Mucosa of stomach (tissue), 1 donor: ENCODE measurements around the gene CAMLG.
"Not testable (repeated sequence)": the region's sequence is repeated elsewhere in the genome, so short reads cannot be mapped to it uniquely, and the experiment has no call there.

Source experiments
- H3K27me3 ChIP-seq: one replicate; pipeline ENCODE4 v1.7.0; 2013; ENCODE audit warnings: mild to moderate bottlenecking, low read length; ENCODE audit not compliant: control insufficient read depth, insufficient read depth
- H3K36me3 ChIP-seq: one replicate; pipeline ENCODE4 v1.7.0; 2013; ENCODE audit warnings: low read length; ENCODE audit not compliant: control insufficient read depth, insufficient read depth
- H3K4me1 ChIP-seq: one replicate; pipeline ENCODE4 v1.7.0; 2013; ENCODE audit warnings: mild to moderate bottlenecking, low read length; ENCODE audit not compliant: control insufficient read depth, insufficient read depth
- H3K4me3 ChIP-seq: one replicate; pipeline ENCODE4 v1.7.0; 2013; ENCODE audit warnings: low read length
- H3K9ac ChIP-seq: one replicate; pipeline ENCODE4 v1.7.0; 2013; ENCODE audit warnings: mild to moderate bottlenecking, low read length, moderate library complexity
- H3K9me3 ChIP-seq: one replicate; pipeline ENCODE4 v1.7.0; 2013; ENCODE audit warnings: mild to moderate bottlenecking, low read length, moderate library complexity; ENCODE audit not compliant: control insufficient read depth
- donor health status: Pancreatic carcinoma.

CAMLG gene

GRCh38 chr5:134738133-134738962 is at the start of gene CAMLG:
Gene CAMLG, plus strand, starts transcription at chr5:134738548. Its CDS starts 73 bp downstream, at chr5:134738621.
- Histone ChIP-seq H3K36me3 (no peaks in the 10 kb centered on the region), H3K4me3 (peak within 1 kb of the TSS; percentile 87), H3K27me3 (no peaks in the 10 kb centered on the region), H3K9me3 (no peaks in the 10 kb centered on the region), H3K4me1 (peaks cover 9% of the 10 kb centered on the region), H3K9ac (peak within 1 kb of the TSS; percentile 81)

- not testable (repeated sequence) for H3K36me3 ChIP-seq, H3K4me3 ChIP-seq, H3K27me3 ChIP-seq, H3K4me1 ChIP-seq, H3K9ac ChIP-seq, H3K9me3 ChIP-seq
Measured at GRCh38 chr5:134690144-134690543, 48.2 kb upstream of the CAMLG start.

GRCh38 chr5:134692722-134693121 is 45.6 kb upstream of the CAMLG start:
- Histone ChIP-seq H3K9me3 (no peaks in the 10 kb centered on the region), H3K9ac (no peak overlapping the region), H3K36me3 (peaks cover under 1% of the 10 kb centered on the region)

GRCh38 chr5:134708301-134708700 is 30.0 kb upstream of the CAMLG start:
- H3K9me3 ChIP-seq: no peaks in the 10 kb centered on the region
- H3K9ac ChIP-seq: no peak overlapping the region
- no peaks in the 10 kb centered on the region for H3K36me3 ChIP-seq
- H3K4me1 ChIP-seq: no peaks in the 10 kb centered on the region
- H3K27me3 ChIP-seq: no peaks in the 10 kb centered on the region
- H3K4me3 ChIP-seq: no peak overlapping the region

More at GRCh38 chr5:134692722-134693121, 45.6 kb upstream of the CAMLG start:
- H3K4me3 ChIP-seq: no peak overlapping the region
- H3K27me3 ChIP-seq: no peaks in the 10 kb centered on the region
- no peaks in the 10 kb centered on the region for H3K4me1 ChIP-seq

GRCh38 chr5:134714120-134714519 is 24.2 kb upstream of the CAMLG start:
- H3K4me3 ChIP-seq: no peak overlapping the region
- H3K36me3 ChIP-seq: no peaks in the 10 kb centered on the region
- no peaks in the 10 kb centered on the region for H3K9me3 ChIP-seq
- no peaks in the 10 kb centered on the region for H3K27me3 ChIP-seq
- no peak overlapping the region for H3K9ac ChIP-seq
- H3K4me1 ChIP-seq: no peaks in the 10 kb centered on the region

GRCh38 chr5:134714541-134714940 is 23.8 kb upstream of the CAMLG start:
- no peaks in the 10 kb centered on the region for H3K36me3 ChIP-seq
- H3K9me3 ChIP-seq: no peaks in the 10 kb centered on the region
- no peaks in the 10 kb centered on the region for H3K4me1 ChIP-seq
- H3K4me3 ChIP-seq: no peak overlapping the region
- H3K27me3 ChIP-seq: no peaks in the 10 kb centered on the region
- H3K9ac ChIP-seq: no peak overlapping the region

- H3K36me3 ChIP-seq, H3K4me1 ChIP-seq, H3K4me3 ChIP-seq, H3K27me3 ChIP-seq, H3K9me3 ChIP-seq, H3K9ac ChIP-seq: not testable (repeated sequence)
Measured at GRCh38 chr5:134715466-134715865, 22.9 kb upstream of the CAMLG start.

GRCh38 chr5:134724872-134725271 is 13.5 kb upstream of the CAMLG start:
- H3K9ac ChIP-seq: no peak overlapping the region
- H3K4me1 ChIP-seq: no peaks in the 10 kb centered on the region
- H3K4me3 ChIP-seq: no peak overlapping the region
- no peaks in the 10 kb centered on the region for H3K9me3 ChIP-seq
- H3K36me3 ChIP-seq: peaks cover 9% of the 10 kb centered on the region
- H3K27me3 ChIP-seq: no peaks in the 10 kb centered on the region

- Histone ChIP-seq H3K4me1 (no peaks in the 10 kb centered on the region), H3K9me3 (no peaks in the 10 kb centered on the region), H3K9ac (no peak overlapping the region), H3K4me3 (no peak overlapping the region), H3K36me3 (no peaks in the 10 kb centered on the region), H3K27me3 (no peaks in the 10 kb centered on the region)
Measured at GRCh38 chr5:134732819-134733218, 5.5 kb upstream of the CAMLG start.

- Histone ChIP-seq H3K9me3 (no peaks in the 10 kb centered on the region), H3K4me3 (no peak overlapping the region), H3K36me3 (no peaks in the 10 kb centered on the region), H3K4me1 (peaks cover 9% of the 10 kb centered on the region), H3K9ac (no peak overlapping the region), H3K27me3 (no peaks in the 10 kb centered on the region)
Measured at GRCh38 chr5:134735243-134735642, 3.1 kb upstream of the CAMLG start.

GRCh38 chr5:134736173-134736812 is 2.1 kb upstream of the CAMLG start:
- no peak overlapping the region for H3K9ac ChIP-seq
- H3K27me3 ChIP-seq: no peaks in the 10 kb centered on the region
- H3K9me3 ChIP-seq: no peaks in the 10 kb centered on the region
- H3K4me1 ChIP-seq: peaks cover 9% of the 10 kb centered on the region
- H3K36me3 ChIP-seq: no peaks in the 10 kb centered on the region
- no peak overlapping the region for H3K4me3 ChIP-seq

GRCh38 chr5:134738963-134739661 is 764 bp downstream of the CAMLG start:
- H3K27me3 ChIP-seq: no peaks in the 10 kb centered on the region
- no peaks in the 10 kb centered on the region for H3K9me3 ChIP-seq
- peak overlapping the region; percentile 87 for H3K4me3 ChIP-seq
- H3K36me3 ChIP-seq: no peaks in the 10 kb centered on the region
- H3K9ac ChIP-seq: peak overlapping the region; percentile 81
- peaks cover 9% of the 10 kb centered on the region for H3K4me1 ChIP-seq
